Fibroblast of lung (primary cell): ENCODE measurements around the gene PKD1L1.

Experiments
- CTCF ChIP-seq, 2 donors: IDR thresholded peaks in 1 of 2; conservative IDR thresholded peaks in 1 of 2; 1 replicate in 1 of 2; 2 replicates in 1 of 2; pipeline ENCODE4 v1.5.1; 2011 to 2012; ENCODE audit warnings: low read length in 2 of 2, control low read depth in 1 of 2, inconsistent platforms in 1 of 2, low read depth in 1 of 2, mild to moderate bottlenecking in 1 of 2
- EZH2 ChIP-seq: IDR thresholded peaks from 2 replicates; pipeline ENCODE4 v1.5.1; 2012; ENCODE audit warnings: low read length, control low read depth, mild to moderate bottlenecking; ENCODE audit errors: missing control alignments

DNA sequence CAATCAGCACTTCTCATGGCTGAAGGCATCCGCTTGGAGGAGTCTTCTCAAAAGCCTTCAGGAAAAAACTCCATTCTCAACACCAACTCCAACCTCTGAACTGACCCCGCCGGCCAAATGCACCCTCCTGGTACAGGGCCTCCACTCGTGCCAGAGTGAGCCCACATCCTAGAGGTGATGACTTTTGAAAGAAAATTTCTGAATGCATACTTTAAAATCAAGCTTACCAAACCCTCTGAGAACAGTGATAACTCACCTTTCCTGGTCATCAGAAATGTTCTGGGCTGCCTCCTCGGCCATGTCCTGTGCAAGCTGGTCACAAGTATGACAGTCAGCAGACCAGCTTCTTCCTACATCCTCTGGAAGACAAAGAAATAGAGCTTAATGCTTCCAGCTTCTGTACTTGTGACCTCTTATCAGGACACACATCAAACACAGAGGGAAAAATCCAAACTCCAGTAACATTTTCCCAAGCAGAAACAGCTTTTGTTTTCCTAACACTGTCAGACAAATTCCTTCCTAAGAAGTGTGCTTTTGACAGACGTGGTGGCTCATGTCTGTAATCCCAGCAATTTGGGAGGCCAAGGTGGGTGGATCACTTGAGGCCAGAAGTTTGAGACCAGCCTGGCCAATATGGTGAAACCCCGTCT lies at the start of gene PKD1L1:
- TF ChIP-seq CTCF (conservative IDR thresholded peaks at IDR 0.05 in 1 of 2, IDR thresholded peaks at IDR 0.05 in 1 of 2; ENCODE audit: low read depth in 1 of 2, low read length in 2 of 2): no peak
- no peak for TF ChIP-seq EZH2
